A204.1 (cell line): ENCODE data around the gene PPP1R14C.
"Not testable (repeated sequence)": the region's sequence is repeated elsewhere in the genome, so short reads cannot be mapped to it uniquely, and the experiment has no call there.

Experiments used
- FAIRE-seq: peaks from 2 replicates; lab custom pipeline; 2012; peaks lifted over from hg19 to GRCh38; lab: Jason Lieb, UNC

Gene PPP1R14C

DNA sequence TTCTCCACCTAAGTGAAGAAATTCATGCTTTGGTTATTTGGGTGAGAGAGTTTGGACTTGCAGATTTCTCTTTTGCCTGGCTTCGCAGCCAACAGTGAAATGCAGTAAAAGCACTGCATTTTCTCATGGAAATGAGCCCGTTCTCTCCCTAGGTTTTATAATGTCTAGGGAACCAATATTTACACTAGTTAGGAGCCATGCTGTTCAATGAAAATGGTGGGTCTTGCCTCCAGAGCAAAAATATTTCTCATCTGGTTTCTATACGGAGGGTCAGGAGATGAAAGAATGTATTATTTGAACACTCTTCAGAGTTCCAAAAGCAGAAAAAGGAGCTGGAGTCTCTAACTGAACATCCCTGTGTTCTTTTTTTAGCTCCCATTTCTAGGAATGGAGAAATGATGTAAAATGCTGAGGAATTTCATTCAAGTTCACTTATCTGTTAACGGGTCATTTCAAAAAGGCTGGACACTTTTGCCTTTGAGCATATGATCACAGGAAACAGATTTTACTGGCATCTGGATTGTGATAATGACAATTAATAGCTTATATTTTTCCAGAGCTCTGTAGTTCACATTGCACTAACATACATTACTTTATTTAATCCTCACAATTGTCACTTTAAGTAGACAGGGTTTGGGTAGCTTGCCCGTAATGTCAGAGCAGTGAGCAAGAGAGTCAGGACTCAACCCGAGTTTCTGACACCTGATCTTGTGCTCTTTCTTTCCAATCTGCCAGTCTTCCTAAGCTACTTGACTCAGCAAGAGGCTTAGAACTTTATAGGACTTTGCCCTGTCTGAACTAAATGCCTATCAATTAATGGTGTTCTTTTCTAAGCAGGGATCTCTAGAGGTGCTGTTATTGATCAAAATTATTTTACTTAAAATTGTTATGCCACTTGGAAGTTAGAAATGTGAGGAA, 78.0 kb downstream of the PPP1R14C start:
- FAIRE-seq: no peak

DNA sequence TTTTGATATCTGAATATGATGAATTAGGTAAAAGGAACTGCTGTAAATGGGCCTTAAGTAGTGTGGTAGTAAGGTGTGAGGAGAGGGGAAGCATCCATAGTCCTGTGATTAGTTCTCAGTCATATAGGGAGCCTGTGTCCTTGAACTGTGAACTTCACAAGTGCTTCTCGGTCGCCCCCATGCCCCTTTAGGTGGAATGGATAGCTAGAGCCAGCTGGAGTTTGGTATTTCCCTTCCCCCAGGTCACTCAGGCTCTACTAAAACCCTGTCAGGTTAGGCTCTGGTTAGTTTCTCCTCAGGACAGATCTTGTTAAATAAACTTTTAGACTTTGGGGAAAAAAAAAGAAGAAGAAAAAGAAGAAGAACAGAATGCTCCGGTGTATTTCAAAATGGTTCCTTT, 82.0 kb downstream of the PPP1R14C start:
- no peak for FAIRE-seq

DNA sequence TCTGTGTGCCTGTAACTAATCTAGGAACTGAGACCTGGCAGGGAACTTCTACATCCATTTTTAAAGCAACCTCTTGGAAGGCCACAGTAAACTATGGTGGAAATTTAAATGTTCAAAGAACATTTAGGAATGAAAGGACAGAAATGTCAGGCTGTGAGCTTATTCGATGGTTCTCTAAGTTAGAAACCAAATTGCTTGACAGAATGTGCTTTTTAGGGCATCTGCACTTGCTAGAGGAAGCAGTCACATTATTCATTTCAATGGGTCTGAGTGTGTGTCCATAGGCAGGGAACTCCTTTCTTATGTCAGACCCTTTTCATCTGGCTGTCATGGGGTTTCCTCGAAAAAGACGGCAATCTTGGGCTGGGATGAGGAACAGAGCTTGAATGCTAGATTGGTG, 84.4 kb downstream of the PPP1R14C start:
- FAIRE-seq: no peak

DNA sequence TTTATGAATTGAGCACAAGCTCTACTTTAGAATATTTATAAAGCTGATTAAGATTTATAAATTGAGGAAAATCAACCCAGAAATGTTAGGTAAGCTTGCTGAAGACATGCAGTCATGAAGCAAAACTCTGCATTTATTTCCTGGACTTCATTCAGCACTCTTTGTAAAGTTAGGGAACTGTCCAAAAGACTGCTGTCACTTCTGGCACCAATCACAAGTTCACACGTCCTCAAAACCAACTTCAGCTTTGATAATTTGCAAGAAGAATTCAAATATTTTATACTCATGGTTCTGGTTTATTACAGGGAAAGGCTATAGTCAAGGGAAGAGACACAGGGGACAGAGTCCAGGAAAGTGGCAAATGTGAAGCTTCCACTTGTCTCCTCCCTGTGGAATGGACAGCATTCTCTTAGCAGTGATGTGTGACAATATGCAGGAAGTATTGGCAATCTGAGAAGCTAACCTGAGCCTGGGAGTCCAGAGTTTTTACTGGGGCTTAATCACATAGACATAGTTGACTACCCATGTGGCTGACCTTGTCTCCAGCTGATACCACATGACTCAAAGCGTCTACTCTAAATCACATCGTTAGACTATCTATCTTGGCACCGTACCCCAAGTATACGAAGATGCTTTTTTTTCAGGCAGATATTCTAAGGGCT, 85.4 kb downstream of the PPP1R14C start:
- no peak for FAIRE-seq

DNA sequence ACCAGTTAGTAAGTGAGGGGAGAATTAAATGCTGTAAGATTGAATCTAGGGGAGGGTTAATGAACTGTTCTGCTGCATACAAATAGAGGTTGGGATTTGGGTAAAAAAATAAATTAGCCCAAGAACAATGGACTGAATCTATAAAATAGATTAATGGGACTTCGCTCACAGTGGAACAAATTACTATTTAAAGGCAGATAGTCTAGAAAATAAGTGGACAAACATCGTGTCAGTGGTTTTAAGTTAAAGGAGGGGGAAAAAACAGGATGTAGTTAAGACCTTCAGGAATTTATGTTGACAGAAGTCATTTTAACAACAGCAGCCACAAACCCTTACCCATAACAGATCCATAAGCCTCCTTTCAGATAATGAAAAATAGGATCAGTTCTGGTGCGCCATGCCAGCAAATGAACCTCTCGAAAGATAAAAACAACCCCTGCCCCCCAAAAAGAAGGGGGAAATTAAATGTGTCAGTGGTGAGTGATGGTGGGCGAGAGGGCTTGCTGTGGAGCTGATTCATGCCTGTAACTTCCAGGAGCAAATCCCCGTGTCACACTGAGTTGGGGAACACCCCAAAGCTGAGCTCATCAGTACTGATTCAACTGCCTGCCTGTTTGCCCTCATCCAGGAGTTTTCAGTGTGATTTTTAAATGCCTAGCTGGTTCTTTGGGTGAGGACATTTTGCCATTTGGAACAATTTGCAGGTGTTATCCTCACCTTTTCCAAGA, 86.8 kb downstream of the PPP1R14C start:
- FAIRE-seq: no peak

DNA sequence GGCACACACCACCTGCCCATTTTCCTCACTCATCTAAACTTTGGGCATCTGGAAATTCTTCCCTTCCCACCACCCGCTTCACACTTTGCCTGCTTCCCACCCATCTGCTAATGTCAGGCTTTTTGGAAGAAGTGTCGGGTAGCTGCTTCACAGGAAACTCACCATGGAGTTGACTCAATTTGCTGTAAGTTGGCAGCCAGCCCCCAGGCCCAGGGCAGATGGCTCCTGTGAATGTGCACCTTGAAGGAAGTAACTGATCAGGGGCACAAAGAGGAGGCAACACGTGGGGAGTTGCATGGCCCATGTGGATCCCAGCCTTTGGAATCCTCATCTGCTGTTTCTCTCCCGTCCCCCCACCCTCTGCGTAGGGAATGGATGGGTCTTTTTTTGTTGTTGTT, 87.3 kb downstream of the PPP1R14C start:
- no peak for FAIRE-seq

DNA sequence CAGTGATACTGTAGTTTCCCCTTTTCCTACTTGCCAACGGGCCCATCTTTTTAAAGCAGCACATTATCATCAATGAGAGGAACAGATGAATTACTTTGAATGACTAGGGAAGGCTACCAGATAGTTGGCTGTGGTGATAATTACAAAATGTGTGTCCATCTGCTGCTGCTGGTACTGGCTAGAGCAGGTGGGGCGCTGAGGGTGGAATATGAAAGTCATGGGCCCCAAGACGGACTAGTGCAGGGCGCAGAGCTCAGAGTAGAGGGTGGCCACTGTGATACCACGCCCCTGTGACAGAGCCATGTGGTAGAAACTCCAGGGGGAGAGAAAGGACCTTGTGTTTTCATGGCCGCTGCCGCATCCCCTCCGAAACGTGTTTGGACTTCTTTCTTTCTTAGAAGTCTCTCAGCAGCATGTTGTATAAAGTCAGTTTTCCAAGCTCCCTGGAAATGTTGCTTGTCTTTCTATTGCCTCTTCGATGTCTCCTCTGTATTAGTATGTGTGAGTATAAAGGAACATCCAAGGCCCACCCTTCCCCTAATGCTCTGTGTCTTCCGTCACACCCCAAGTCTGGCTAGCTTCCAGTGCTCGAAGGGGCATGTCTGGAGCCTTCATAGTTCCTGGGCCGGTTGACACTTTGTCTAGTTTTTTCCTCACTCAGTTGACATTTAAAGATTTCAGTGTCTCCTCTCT, 88.1 kb downstream of the PPP1R14C start:
- FAIRE-seq: no peak

DNA sequence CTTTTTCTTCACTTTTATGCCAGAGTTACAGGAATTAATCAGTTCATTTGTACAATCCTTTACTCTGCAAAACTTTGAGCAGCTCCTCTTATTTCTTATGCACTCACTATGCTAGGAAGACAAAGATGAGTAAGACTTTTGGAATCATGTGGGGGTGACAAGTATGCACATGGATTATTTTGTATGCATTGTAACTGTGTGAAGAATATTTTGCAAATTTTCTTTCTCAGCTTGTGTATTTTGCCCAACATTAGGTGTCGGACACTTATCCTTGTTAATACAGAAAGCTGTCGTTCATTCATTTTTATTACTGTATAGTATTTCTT, 88.6 kb downstream of the PPP1R14C start:
- FAIRE-seq: no peak

DNA sequence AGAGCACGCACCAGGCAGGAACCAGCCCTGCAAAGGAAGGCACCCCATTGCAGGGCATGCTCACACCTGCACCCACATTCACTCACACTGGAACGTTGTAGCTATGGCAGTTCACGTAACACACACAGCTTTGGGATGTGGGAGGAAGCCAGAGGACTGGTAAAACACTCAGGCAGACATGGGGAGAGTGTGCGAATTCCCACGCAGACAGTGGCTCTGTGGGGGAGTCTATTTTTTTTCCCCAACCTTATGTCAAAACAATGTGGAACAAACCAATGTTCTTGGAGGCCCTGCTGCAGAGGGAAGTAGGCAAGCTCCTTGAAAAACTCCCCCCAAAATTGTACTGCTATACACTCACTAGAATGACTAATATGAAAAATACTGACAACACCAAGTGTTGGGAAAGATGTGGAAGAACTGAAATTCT, 91.0 kb downstream of the PPP1R14C start:
- no peak for FAIRE-seq

DNA sequence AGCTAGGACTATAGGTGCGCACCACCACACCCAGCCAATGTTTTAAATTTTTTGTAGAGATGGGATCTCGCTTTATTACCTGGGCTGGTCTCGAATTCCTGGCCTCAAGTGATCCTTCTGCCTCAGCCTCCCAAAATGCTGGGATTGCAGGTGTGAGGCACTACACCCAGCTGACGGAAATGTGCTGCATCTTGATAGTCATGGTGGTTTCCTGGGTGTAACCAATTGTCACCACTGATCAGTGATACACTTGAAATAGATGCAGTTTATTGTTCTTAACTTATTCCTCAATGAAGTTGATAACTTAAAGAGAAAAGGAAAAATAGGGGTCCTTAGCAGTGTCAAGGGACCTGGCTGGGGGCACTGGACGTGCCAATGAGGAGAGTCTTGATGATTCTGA, 92.4 kb downstream of the PPP1R14C start:
- FAIRE-seq: no peak

DNA sequence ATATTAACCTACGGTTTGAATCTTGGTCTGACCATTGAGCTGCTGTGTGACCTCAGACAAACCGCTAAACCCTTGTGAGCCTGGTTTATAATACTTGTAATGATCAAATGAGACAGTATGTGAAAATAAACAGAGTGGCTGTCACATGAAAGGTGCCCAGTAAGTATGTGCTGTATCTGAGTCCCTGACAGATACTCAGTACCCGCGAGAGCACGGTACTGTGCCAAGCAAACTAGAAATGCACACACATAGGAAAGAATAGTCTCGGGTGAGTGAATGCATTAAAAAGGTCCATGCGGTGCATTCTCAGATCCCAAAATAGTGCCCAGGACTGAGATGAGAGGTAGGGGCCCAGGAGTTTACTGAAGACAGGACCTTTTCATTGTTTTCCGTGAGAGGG, 93.3 kb downstream of the PPP1R14C start:
- no peak for FAIRE-seq

DNA sequence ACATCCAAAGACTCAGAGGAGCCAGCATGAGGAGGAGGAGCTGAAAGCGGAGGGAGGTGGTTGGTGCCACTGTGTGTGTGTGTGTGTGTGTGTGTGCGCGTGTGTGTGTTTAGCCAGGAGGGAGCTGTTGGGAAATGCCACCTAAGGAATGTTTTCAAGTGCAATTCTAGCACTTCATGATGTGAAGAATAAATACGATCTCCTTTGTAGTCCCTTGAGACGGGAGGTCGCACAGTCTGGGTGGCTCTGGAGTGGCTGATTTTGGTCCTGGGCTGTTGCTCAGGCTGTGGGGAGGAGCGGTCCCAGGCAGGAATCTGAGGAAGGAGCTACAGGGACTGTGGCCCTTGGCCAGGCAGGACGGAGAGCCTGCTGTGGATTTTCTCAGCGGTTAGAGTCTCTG, 93.7 kb downstream of the PPP1R14C start:
- no peak for FAIRE-seq

DNA sequence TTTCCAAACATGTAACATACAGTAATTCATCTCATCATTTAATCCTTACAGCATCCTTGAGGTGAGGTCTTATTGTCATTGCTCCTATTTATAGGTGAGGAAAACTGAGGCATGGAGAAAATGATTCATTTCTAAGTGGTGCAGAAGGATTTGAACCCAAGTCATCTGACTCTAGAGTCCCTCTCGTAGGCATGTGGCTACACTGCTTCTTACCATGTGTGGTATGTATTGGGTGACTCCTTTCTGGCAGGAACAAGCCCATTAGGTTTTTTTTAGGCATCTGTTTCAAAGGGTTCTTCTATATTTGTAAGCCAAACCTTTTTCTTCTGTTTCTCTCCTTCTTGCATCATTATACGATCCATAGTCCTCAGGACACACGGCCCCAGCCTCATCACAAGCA, 94.8 kb downstream of the PPP1R14C start:
- FAIRE-seq: no peak

DNA sequence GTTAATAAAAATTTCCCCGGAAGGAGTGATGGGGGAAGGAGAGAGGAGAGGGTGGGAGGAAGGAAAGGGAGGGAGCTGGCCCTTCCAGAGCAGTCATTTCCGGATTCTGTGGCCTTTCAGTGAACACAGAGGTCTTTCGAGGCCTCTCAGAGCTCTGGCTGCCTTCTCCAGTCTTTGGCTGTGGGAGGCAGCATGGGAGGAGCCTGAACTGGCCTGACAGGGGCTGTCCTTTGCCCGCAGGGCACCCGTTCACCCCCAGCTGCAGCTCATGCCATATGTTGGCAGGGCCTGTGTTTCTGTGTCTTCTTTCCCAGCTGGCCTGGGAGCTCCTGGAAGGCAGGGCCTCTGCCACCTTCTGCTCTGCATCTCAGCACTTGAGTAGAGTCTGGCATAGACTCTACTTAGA, 95.5 kb downstream of the PPP1R14C start:
- FAIRE-seq: no peak

DNA sequence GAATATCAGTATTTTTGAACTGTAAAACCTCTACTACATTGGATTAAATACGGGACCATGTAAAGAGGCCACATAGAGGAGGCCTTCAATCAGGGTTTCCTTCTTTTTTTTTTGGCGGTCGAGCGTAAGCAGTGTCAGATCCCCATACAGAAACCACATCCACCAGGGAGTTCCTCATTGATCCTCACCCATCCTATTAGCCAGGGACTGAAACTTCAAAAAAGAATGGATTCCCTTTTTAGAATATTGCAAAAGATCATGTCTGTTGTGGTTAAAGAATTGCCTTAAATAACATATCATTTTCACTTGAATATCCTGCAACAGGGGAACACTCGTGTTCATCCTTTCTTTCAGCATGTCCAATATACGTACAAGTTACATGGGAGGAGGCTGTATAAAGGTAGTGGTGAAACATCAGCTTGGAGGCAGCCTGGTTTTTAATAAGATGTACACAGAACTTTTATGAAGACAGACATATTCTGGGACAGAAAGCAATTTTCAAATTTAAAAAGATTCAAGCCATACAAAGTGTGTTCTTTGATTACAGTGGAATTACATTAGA, 96.1 kb downstream of the PPP1R14C start:
- no peak for FAIRE-seq

DNA sequence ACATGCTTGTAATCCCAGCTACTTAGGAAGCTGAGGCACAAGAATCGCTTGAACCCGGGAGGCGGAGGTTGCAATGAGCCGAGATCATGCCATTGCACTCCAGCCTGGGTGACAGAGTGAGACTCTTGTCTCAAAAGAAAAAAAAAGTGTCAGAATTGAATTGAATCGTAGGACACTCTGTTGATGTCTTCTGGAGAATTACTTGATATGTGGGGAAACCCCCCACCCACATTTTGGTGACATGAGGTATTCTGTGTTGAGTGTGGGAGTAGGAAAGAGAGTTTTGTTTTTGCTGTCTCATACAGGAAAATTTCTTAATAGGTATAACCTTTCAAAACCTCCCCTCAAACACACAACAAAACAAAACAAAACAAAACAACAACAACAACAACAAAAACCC, 98.9 kb downstream of the PPP1R14C start:
- not testable (repeated sequence) for FAIRE-seq

DNA sequence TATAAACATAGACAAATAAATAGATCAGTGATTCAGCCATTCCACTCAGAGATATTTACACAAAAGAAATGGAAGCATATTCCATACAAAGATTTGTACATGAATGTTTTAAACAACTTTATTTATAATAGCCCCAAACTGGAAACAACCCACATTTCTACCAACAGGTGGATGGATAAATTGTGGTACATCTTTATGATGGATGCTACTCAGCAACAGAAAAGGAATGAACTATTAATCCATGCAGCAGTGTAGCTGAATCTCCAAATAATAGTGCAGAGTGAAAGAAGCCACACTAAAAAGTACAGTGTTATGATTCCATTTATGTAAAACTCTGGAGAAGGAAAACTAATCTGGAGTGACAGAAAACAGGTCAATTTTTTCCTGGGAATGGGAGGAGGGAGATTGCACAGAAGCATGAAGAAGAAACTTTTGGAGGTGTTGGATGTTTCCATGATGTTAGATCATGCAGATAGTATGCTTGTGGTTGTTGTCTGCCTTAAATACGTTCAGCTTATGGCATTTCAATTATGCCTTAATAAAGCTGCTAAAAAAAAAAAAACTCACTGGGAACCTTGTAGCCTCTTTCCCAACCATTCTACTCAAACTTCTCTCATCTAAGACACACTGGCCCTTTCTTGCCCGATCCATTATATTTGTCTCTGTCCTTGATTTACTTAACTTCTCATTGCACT, 100.9 kb downstream of the PPP1R14C start:
- no peak for FAIRE-seq

DNA sequence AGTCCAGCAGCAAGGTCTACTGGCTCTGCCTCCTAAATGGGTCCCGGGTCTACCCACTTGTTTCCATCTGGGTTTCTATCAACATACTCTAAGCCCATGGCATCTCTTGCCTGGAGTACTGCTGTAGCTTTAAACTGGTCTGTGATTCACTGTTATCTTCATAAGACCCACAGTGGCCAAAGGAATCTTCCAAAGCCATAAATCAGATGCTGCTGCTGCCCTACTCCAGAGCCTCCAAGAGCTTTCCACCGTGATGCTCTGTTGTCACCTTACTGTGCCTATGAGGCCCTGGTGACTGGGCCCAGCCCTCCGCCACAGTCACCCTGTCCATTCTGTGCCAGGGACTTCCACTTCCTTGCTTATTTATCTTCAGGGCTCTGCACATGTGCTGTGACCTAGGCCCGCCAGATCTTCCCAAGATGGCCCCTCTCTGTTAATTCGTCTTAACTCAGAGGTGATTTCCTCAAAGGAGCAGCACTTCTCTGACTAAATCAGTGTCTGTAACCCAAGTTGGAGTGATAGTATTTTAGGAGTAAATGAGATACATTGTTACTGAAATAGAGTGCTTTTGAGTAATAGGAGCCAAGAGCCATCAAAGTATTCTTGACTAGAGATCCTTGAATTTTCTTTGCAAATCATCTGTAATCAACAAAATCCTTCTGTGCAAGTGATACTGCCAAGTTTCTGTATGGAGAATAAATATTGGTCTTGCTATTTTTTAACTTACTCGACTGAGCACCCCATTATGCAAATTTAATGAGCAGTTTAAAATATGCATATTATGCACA, 102.5 kb downstream of the PPP1R14C start:
- no peak for FAIRE-seq

DNA sequence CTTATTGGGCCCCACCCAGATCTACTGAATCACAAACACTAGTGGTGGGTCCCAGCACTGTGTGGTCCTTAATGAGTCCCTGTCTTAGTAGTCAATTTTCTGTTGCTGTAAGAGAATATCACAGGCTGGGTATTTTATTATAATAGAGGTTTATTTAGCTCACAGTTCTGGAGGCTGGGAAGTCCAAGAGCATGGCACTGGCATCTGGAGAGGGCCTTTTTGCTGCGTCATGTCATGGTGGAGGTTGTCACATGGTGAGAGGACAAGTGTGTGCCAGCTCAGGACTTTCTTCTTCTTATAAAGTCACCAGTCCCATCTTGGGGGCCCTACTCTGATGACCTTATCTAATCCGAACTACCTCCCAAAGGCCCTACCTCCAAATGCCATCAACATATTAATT, 105.0 kb downstream of the PPP1R14C start:
- no peak for FAIRE-seq

DNA sequence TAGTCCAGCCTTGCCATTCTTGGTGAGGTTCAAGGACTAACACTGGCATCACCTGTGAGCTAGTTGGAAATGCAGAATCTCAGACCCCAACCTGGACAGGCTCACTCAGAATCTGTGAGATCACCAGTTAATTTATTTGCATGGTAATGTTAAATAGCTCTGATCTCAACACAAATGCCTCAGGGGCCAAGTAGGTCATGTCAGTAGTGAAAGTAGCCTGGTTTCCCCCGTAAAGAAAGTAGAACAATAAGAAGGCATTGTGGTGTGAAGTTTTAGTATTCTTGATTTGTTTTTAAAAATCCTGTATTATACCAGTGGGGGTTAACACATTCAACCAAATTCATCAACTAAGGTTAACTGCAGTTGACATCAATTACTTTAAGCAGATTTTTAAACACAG, 105.5 kb downstream of the PPP1R14C start:
- no peak for FAIRE-seq

DNA sequence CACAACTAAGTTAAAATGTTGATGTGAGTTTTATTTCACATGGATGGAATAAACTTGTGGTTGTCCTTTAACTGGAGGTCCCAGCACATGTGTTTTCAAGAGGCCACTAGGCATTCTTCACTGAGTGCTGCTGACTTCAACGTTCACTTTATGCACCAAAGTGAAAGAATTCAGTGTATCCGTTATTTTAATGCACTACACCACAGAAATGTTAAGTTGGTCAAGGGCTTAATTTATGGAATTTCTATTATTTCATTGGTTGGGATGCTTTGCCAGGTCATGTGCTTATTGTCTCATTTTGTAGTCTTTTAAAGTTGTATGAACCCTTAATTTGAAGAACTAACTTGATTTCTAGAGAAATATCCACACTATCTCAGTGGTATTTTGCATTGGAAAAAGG, 106.4 kb downstream of the PPP1R14C start:
- no peak for FAIRE-seq
